ENCODE data around the gene PDE1C. TPM values are rescaled to one million over a fixed set of nuclear protein-coding genes. Genes with fewer than 3 reads are reported as not detected.
"Not testable (repeated sequence)": the region's sequence is repeated elsewhere in the genome, so short reads cannot be mapped to it uniquely, and the experiment has no call there.

The PDE1C gene
- total RNA-seq, 2 experiments from 2014 or later = not detected

GRCh38 chr7:32018845-32019578, 51.2 kb downstream of the PDE1C start:
- Histone ChIP-seq H3K4me3 (ENCODE audit: low read depth, low read length, poor library complexity, severe bottlenecking) (no peak overlapping the region), H3K9me2 (ENCODE audit: insufficient read depth, low read length) (no peaks in the 10 kb centered on the region), H3K27ac (ENCODE audit: low read depth, low read length, poor library complexity, severe bottlenecking) (no peak overlapping the region), H3K9me3 (ENCODE audit: low read length) (no peaks in the 10 kb centered on the region), H3K4me2 (ENCODE audit: low read length) (no peak overlapping the region), H3K4me1 (ENCODE audit: insufficient read depth, low read length, poor library complexity, severe bottlenecking) (no peaks in the 10 kb centered on the region), H3K36me3 (ENCODE audit: insufficient read depth, low read length) (no peaks in the 10 kb centered on the region), H3K79me2 (ENCODE audit: insufficient read depth, low read depth, low read length) (no peaks in the 10 kb centered on the region), H2AFZ (ENCODE audit: low read length) (no peak overlapping the region), H4K20me1 (ENCODE audit: insufficient read depth, low read length) (0 out of 2 replicates have a peak, but pooled peaks cover 3% of the 10 kb centered on the region)
- intact Hi-C loops (cut with micrococcal nuclease; ENCODE audit: unreplicated experiment) = no loop called here
- no peak for DNase-seq (ENCODE audit: low spot score)
- BruUV-seq (replicated peaks) = no TSS peak
- ChIA-PET POLR2A (no interaction called here), CTCF (ENCODE audit: unreplicated experiment) (no interaction called here)
- TF ChIP-seq, protein P1, sequence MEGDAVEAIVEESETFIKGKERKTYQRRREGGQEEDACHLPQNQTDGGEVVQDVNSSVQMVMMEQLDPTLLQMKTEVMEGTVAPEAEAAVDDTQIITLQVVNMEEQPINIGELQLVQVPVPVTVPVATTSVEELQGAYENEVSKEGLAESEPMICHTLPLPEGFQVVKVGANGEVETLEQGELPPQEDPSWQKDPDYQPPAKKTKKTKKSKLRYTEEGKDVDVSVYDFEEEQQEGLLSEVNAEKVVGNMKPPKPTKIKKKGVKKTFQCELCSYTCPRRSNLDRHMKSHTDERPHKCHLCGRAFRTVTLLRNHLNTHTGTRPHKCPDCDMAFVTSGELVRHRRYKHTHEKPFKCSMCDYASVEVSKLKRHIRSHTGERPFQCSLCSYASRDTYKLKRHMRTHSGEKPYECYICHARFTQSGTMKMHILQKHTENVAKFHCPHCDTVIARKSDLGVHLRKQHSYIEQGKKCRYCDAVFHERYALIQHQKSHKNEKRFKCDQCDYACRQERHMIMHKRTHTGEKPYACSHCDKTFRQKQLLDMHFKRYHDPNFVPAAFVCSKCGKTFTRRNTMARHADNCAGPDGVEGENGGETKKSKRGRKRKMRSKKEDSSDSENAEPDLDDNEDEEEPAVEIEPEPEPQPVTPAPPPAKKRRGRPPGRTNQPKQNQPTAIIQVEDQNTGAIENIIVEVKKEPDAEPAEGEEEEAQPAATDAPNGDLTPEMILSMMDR (conservative IDR thresholded peaks at IDR 0.05; ENCODE audit: low read length) = no peak
- TF ChIP-seq EZH2phosphoT487 (IDR thresholded peaks at IDR 0.05; ENCODE audit: borderline replicate concordance, low read depth, low read length) = no peak

GRCh38 chr7:32015133-32015532, 55.1 kb downstream of the PDE1C start:
- POLR2A ChIA-PET = interaction anchor here (0.5 kb wide), 1 partner anchor 12 kb away, joined by 4 read pairs; no protein-coding TSS in a partner anchor
- H3K4me3 ChIP-seq (ENCODE audit: low read depth, low read length, poor library complexity, severe bottlenecking) = no peak overlapping the region
- no peak for DNase-seq (ENCODE audit: low spot score)
- no peaks in the 10 kb centered on the region for H3K9me3 ChIP-seq (ENCODE audit: low read length)
- H3K9me2 ChIP-seq (ENCODE audit: insufficient read depth, low read length) = no peaks in the 10 kb centered on the region
- intact Hi-C loops (cut with micrococcal nuclease; ENCODE audit: unreplicated experiment) = no loop called here
- BruUV-seq (replicated peaks) = no TSS peak
- TF ChIP-seq, protein P1 (conservative IDR thresholded peaks at IDR 0.05; ENCODE audit: low read length) = no peak
- TF ChIP-seq EZH2phosphoT487 (IDR thresholded peaks at IDR 0.05; ENCODE audit: borderline replicate concordance, low read depth, low read length) = no peak
- no peaks in the 10 kb centered on the region for H3K79me2 ChIP-seq (ENCODE audit: insufficient read depth, low read depth, low read length)
- CTCF ChIA-PET (ENCODE audit: unreplicated experiment) = no interaction called here
- no peak overlapping the region for H2AFZ ChIP-seq (ENCODE audit: low read length)
- no peaks in the 10 kb centered on the region for H3K36me3 ChIP-seq (ENCODE audit: insufficient read depth, low read length)
- H3K27ac ChIP-seq (ENCODE audit: low read depth, low read length, poor library complexity, severe bottlenecking) = no peak overlapping the region
- H3K4me1 ChIP-seq (ENCODE audit: insufficient read depth, low read length, poor library complexity, severe bottlenecking) = no peaks in the 10 kb centered on the region
- H3K4me2 ChIP-seq (ENCODE audit: low read length) = no peak overlapping the region
- H4K20me1 ChIP-seq (ENCODE audit: insufficient read depth, low read length) = 0 out of 2 replicates have a peak, but pooled peaks cover 3% of the 10 kb centered on the region

GRCh38 chr7:32013471-32013870, 56.7 kb downstream of the PDE1C start:
- POLR2A ChIA-PET = interaction anchor here (0.8 to 1.0 kb wide), 2 partner anchors 8 to 11 kb away, joined by 3 read pairs; no protein-coding TSS in a partner anchor
- H3K36me3 ChIP-seq (ENCODE audit: insufficient read depth, low read length); DNase-seq (ENCODE audit: low spot score); H4K20me1 ChIP-seq (ENCODE audit: insufficient read depth, low read length); H3K4me3 ChIP-seq (ENCODE audit: low read depth, low read length, poor library complexity, severe bottlenecking); H3K4me1 ChIP-seq (ENCODE audit: insufficient read depth, low read length, poor library complexity, severe bottlenecking); intact Hi-C loops (cut with micrococcal nuclease; ENCODE audit: unreplicated experiment); BruUV-seq (replicated peaks); H3K4me2 ChIP-seq (ENCODE audit: low read length); CTCF ChIA-PET (ENCODE audit: unreplicated experiment); H3K9me2 ChIP-seq (ENCODE audit: insufficient read depth, low read length); H3K9me3 ChIP-seq (ENCODE audit: low read length); H3K27ac ChIP-seq (ENCODE audit: low read depth, low read length, poor library complexity, severe bottlenecking); H3K79me2 ChIP-seq (ENCODE audit: insufficient read depth, low read depth, low read length); H2AFZ ChIP-seq (ENCODE audit: low read length): not testable (repeated sequence)
